ENCODE results near the gene CLCN4.

GRCh38 chrX:10189317-10190268 lies 32.8 kb downstream of the CLCN4 start:
- TF ChIP-seq, protein P1, sequence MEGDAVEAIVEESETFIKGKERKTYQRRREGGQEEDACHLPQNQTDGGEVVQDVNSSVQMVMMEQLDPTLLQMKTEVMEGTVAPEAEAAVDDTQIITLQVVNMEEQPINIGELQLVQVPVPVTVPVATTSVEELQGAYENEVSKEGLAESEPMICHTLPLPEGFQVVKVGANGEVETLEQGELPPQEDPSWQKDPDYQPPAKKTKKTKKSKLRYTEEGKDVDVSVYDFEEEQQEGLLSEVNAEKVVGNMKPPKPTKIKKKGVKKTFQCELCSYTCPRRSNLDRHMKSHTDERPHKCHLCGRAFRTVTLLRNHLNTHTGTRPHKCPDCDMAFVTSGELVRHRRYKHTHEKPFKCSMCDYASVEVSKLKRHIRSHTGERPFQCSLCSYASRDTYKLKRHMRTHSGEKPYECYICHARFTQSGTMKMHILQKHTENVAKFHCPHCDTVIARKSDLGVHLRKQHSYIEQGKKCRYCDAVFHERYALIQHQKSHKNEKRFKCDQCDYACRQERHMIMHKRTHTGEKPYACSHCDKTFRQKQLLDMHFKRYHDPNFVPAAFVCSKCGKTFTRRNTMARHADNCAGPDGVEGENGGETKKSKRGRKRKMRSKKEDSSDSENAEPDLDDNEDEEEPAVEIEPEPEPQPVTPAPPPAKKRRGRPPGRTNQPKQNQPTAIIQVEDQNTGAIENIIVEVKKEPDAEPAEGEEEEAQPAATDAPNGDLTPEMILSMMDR (IDR thresholded peaks at IDR 0.05 in 4 of 5, conservative IDR thresholded peaks at IDR 0.05 in 1 of 5): peak in 4 of 5 experiments; percentile 62 to 86 (median 84)
- no peak for TF ChIP-seq POLR2A (IDR thresholded peaks at IDR 0.05)
